GM21717 (cell line): Measurements from ENCODE around the gene ANKRD28.
"Not testable (repeated sequence)": the region's sequence is repeated elsewhere in the genome, so short reads cannot be mapped to it uniquely, and the experiment has no call there.

Source experiments
- ATAC-seq: cut with Tn5 transposase; IDR thresholded peaks from one replicate; pipeline ENCODE4 v1.9.1; 2021; ENCODE audit warnings: mild to moderate bottlenecking, moderate library complexity; ENCODE audit not compliant: unreplicated experiment

Gene ANKRD28

GRCh38 chr3:15797642-15798303 lies at the start of gene ANKRD28:
ANKRD28 (minus strand) TSS chr3:15797979; CDS start chr3:15796521, 1,458 bp downstream.
- no peak for ATAC-seq

DNA sequence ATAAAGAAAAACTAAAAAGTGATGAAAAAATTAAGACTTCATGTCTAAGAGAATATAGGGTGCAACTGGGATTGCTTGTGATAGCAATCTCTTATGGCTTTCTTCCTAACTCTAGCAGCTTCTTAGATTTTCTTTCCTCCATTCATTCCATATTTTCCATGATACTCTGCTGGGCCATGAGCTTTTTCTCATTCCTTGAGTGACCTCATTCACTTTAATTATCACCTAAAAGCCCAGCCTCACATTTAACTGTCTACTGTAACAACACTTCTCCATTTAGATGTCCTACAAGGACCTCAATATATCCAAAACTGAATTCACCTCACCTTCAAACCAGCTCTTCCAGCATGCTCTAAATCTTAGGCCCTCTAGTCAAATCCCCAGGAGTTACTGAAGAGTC lies 49.5 kb upstream of the ANKRD28 start:
- ATAC-seq: no peak

DNA sequence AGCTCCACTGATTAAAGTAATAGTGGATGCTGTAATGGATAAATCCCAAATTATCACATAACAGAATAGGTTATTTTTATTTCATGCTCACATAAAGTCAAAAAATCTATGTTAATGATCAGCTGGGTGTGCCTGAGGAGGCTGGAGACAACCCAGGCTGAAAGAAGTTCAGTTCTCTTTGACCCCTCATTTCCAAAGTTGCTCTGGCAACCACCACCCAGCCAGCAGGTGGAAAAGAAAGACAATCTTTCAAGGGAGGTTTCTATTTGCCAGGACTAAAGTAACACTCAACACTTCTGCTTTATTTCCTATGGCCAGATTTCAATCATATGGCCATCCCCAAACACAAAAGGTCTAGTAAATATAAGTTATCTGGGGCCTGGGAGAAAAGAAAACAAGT lies 48.8 kb upstream of the ANKRD28 start:
- no peak for ATAC-seq

DNA sequence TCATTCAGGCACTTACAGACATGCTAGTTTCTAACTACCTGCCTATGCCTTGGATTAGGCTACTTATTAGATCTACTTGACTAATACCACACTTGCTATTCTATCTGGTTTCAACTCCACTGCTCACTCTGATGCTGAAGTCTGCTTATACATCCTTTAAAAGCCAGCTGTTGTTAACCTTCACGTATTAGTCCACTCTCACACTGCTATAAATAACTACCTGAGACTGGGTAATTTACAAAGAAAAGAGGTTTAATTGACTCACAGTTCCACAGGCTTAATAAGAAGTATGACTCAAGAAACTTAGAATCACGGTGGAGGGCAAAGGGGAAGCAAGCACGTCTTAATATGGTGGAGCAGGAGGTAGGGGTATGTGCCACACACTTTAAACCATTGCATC lies 47.7 kb upstream of the ANKRD28 start:
- no peak for ATAC-seq

GRCh38 chr3:15844889-15845288 lies 47.1 kb upstream of the ANKRD28 start:
- ATAC-seq: no peak

DNA sequence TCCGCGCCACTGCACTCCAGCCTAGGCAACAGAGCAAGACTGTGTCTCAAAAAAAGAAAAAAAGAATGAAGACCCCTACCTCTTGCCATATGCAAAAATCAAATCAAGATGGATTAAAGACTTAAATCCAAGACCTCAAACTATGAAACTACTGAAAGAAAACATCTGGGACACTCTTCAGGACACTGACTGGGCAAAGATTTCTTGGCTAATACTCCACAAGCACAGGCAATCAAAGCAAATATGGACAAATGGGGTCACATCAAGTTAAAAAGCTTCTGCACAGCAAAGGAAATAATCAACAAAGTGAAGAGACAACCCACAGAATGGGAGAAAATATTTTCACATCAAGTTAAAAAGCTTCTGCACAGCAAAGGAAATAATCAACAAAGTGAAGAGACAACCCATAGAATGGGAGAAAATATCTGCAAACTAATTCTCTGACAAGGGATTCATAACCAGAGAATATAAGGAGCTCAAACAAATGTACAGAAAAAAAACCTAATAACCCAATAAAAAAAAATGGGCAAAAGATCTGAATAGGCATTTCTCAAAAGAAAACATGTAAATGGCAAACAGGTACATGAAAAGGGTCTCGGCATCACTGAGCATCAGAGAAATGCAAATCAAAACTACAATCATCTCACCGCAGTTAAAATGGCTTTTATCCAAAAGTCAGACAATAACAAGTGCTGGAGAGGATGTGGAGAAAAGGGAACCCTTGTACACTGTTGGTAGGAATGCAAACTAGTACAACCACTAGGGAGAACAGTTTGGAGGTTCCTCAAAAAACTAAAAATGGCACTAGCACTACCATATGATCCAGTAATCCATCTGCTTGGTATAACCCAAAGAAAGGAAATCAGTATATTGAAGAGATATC lies 43.6 kb upstream of the ANKRD28 start:
- ATAC-seq: not testable (repeated sequence)

DNA sequence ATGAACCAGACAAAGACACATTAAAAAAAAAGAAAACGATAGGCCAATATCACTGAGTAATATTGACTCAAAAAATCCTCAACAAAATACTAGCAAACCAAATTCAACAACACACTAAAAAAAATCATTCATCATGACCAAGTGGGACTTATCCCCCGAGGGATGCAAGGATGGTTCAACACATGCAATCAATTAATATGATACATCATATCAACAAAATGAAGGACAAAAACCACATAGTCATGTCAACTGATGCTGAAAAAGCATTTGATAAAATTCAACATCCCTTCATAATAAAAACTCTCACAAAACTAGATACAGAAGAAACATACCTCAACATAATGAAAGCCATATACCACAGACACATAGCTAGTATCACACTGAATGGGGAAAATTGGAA lies 41.8 kb upstream of the ANKRD28 start:
- no peak for ATAC-seq

GRCh38 chr3:15831927-15832326 lies 34.1 kb upstream of the ANKRD28 start:
- ATAC-seq: no peak

GRCh38 chr3:15825016-15825415 lies 27.2 kb upstream of the ANKRD28 start:
- no peak for ATAC-seq

- no peak for ATAC-seq
These were observed 25.3 kb upstream of the ANKRD28 start for GRCh38 chr3:15823092-15823491.

- no peak for ATAC-seq
These were observed 24.5 kb upstream of the ANKRD28 start for GRCh38 chr3:15822281-15822680.

DNA sequence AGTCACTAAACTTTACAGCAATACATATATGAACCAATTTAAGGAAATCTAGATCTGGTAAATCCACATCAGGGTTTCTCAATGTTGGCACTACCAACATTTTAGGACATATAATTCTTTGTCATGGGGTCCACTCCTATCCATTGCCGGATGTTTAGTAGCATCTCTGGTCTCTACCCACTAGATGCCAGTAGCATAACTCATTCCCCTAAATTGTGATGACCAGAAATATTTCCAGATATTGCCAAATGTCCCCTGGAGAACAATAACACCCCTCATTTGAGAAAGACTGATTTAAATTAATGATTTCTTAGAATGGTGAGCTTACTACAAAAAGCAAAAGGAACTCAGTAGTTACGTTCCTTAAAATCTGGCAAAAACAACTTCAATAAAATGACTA lies 23.1 kb upstream of the ANKRD28 start:
- no peak for ATAC-seq

DNA sequence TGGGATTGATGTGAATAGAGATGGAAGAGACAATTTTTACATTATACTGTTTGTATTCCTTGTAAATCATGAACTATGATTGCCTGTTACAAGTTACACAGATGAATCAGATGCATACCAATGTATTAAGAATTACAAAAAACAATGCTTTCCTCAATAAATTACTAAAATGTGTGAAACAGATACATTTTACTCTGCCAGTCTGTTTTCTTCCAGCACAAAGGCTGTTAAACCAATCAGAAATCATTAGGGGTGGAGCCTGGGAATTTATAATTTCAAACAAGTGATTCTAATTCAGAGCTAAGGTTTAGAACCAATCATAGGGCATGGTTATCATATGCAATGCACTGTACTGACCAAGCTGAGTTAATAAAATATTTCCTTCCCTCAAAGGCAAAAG lies 21.8 kb upstream of the ANKRD28 start:
- no peak for ATAC-seq

DNA sequence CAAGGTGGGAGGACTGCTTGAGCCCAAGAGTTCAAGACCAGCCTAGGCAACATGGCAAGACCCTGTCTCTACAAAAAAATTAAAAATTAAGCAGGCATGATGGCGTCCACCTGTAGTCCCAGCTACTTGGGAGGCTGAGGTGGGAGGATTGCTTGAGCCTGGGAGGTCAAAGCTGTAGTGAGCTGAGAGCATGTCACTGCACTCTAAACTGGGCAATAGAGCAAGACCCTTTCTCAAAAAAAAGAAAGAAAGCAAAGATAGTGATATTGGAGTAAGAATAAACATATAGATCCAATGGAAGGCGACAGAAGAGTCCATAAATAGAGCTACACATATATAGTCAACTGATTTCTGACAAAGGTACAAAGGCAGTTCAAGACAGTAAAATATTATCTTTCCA lies 21.3 kb upstream of the ANKRD28 start:
- ATAC-seq: no peak

DNA sequence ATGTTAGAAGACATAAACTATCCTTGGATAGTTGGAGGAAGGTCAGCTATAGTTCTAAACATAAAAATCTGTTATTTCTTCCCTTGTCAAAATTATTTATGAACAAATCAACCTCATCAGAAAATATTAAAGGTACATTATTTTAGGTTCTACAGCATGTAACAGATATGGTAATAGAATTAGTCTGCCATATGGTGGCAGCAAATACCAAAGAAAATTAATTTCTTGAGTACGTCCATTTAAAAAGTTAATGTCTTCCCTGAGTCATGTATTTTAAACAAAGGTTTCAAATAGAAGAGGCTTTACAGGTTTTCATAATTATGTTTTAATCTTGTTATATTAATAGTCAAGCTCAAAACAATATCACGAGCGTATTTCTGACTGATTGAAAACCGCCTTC lies 17.9 kb upstream of the ANKRD28 start:
- ATAC-seq: no peak

GRCh38 chr3:15813079-15813478 lies 15.3 kb upstream of the ANKRD28 start:
- not testable (repeated sequence) for ATAC-seq

GRCh38 chr3:15812183-15812582 lies 14.4 kb upstream of the ANKRD28 start:
- ATAC-seq: no peak

DNA sequence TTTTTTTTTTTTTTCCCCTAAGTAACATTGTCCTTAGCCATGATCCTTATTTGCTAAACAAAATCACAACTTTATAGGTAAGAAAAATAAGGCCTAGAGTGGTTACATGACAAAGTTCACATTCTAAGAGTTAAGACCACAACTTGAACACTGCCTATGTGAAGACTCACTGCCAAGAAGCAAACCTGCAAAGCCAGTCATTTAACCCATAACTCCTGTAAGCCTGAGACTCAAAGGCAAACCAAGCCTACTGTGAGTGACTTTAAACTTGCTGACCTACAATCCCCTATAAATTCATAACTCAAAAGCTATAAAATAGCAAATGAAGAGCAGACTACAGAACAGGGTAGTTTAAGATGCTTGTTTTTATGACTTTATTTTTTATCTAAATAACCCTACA lies 12.9 kb upstream of the ANKRD28 start:
- no peak for ATAC-seq

GRCh38 chr3:15809313-15809712 lies 11.5 kb upstream of the ANKRD28 start:
- ATAC-seq: no peak

- no peak for ATAC-seq
These were observed 11.0 kb upstream of the ANKRD28 start for GRCh38 chr3:15808679-15809310.

GRCh38 chr3:15805756-15806266 lies 8.0 kb upstream of the ANKRD28 start:
- peak; percentile 73 for ATAC-seq
